Right cardiac atrium (tissue), 5 donors: ENCODE data around the gene NKIRAS2. TPM values are rescaled to one million over a fixed set of nuclear protein-coding genes. Genes with fewer than 3 reads are reported as not detected.
A peak's percentile ranks its signal among the peaks of the same experiment; 100 is the strongest.

Experiments
- ATAC-seq, 2 donors: fragments of 200-7000 bp; cut with Tn5 transposase; one replicate each; pipeline versions ENCODE4 v1.8.0 to v1.9.1; 2020; ENCODE audit warnings: moderate library complexity in 2 of 2, mild to moderate bottlenecking in 1 of 2
- DNase-seq, 3 donors: peaks; one replicate each; pipeline ENCODE4 v3.0.0-alpha.2; 2020
- H3K27ac ChIP-seq: one replicate; pipeline ENCODE4 v1.5.1; 2013; ENCODE audit warnings: mild to moderate bottlenecking, low read length, control low read depth, moderate library complexity
- H3K27me3 ChIP-seq: one replicate; pipeline ENCODE4 v1.6.1; 2013; ENCODE audit not compliant: control insufficient read depth, insufficient read depth
- H3K4me1 ChIP-seq: one replicate; pipeline ENCODE4 v1.6.1; 2013; ENCODE audit warnings: low read length; ENCODE audit not compliant: control insufficient read depth, insufficient read depth
- H3K4me3 ChIP-seq: one replicate; pipeline ENCODE4 v1.5.1; 2013; ENCODE audit warnings: low read length, control low read depth
- H3K9me3 ChIP-seq: one replicate; pipeline ENCODE4 v1.6.1; 2013; ENCODE audit warnings: low read length; ENCODE audit not compliant: control insufficient read depth
- WGBS: extraction: QIAGEN DNeasy Blood & Tissue Kit; methylation state at CpG from one replicate; pipeline ENCODE4 v1.1.7; 2013; 5-methylcytosine and 5-hydroxymethylcytosine counted together
- intact Hi-C, 4 donors: fragments of 100-400 bp; cut with DNase I; formaldehyde crosslinking; loops; one replicate each; pipeline versions ENCODE4 v1.11.0 to v1.14.0; 2022 to 2023
- long read RNA-seq, 4 donors: library from polyadenylated mRNA; unstranded; transcript quantifications; one replicate each; pipeline ENCODE4 v2.0.0, GENCODE V29; 2020 to 2021
- polyA plus RNA-seq: library from polyadenylated mRNA; stranded (reverse); fragments of 200-250 nt; gene quantifications from one replicate; pipeline ENCODE4 v1.2.3, GENCODE V29; 2013
- total RNA-seq, 4 donors: library from RNA; stranded (reverse); fragmentation: NEBNext Ultra II Directional; extraction: Animal tissue kit (Norgen Biotek cat#: 25700); gene quantifications; one replicate each; pipeline ENCODE4 v1.2.1, GENCODE V29; 2021
- donor health status: healthy with polysubstance abuse.
- donor health status: DM: no; HTN: yes; CAD: no.
- donor health status: DM: no; HTN: no; CAD: no.
- donor health status: DM: no; HTN: yes; CAD: no; lungs with severe emphysema.
- donor health status: DM: yes; HTN: yes; CAD: no.

The NKIRAS2 gene
- 10 to 100 TPM; 39.1 to 47.9 (median 40.4) TPM for total RNA-seq
- 53.9 TPM for polyA plus RNA-seq
- long read RNA-seq, donor 1, full-length matches to known transcripts, result 136 of 165 reads
- long read RNA-seq, donor 1, partial matches to known transcripts, result 3 of 165 reads
- long read RNA-seq, donor 1, other reads (novel, unspliced or antisense), result 26 of 165 reads
- long read RNA-seq, donor 2, transcript NKIRAS2-206 (4 exons, 1,909 nt), result major isoform, 48 of 63 reads
- long read RNA-seq, donor 2, partial matches to known transcripts, result 0 of 63 reads
- long read RNA-seq, donor 2, other reads (novel, unspliced or antisense), result 5 of 63 reads
- long read RNA-seq, donor 3, full-length matches to known transcripts, result 144 of 175 reads
- long read RNA-seq, donor 3, partial matches to known transcripts, result 2 of 175 reads
- long read RNA-seq, donor 3, other reads (novel, unspliced or antisense), result 29 of 175 reads
- long read RNA-seq, donor 4, full-length matches to known transcripts, result 83 of 92 reads
- long read RNA-seq, donor 4, partial matches to known transcripts, result 0 of 92 reads
- long read RNA-seq, donor 4, other reads (novel, unspliced or antisense), result 9 of 92 reads

DNA sequence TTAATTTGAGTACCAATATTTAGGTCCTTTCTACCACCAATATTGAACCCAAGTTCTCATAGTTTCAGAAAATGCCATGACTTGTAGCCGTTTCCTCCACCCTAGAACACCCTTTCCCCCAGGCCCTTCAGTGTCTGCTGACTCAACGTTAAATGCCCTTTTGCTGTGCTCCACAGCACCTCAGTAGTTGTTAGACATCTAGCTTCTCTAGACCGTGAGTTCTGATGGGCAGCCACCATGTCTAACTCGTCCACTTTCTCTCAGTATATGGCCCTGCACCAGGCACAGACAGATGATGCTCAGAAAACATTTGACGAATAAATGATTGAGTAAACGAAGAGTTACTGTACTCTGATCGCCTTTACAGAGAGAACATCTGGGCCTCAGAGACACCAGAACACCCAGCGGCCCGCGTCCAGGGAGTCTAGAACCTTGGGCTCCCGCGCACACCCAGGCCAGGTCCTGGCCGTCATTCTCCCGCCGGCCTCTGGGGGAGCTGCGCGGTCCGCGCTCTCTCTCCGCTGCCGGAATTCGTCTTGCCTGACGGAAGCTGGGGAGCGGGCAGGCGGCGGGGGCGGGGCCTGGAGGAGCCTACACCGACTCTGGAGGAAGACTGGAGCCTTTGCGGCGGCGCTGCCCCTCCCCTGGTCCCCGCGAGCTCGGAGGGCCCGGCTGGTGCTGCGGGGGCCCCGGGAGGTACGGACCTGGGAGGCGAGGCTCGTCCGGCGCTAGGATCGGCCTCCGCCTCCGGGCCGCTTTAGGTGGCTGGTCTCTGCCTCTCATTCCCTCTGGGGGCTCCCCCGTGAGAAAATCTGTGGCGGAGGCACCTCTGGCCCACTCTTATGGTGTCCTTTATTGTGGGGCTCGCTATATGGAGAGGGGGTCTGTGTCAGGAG, at the start of gene NKIRAS2:
NKIRAS2 (plus strand) TSS at position 582 of the 896 bp plus-strand sequence. CDS start 1,488 bp downstream, outside the sequence.
- H3K4me1 ChIP-seq, result no peaks in the 10 kb centered on the region
- intact Hi-C loops, result loop anchor here in 3 of 4 donors (5.0 to 10.0 kb wide), 4 partner anchors 52 to 95 kb away; partner anchors contain the start of genes CNP (in 2 of the 3) and DHX58 (in 1 of the 3)

DNA sequence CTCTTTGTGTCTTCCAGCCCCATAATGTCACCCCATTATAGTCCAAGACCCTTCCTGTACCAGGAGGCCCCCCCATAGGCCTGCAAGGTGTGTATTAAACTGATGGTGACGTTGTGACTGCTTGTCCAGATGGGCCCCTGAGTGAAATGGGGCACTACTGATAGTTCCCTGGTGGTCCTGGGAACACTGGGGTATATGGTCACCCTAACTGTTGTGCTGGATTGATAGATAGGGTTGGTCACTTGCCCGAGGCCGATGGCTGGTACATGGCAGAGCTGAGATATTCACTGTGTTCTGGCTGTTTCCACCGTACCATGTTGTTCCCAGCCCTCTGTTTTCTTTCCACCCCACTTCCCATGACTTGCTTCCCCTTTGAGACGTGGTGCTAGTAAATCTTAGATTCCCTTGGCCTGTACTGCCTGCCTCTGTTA, 49.0 kb upstream of the NKIRAS2 start:
- ATAC-seq, result no peak
- no peaks in the 10 kb centered on the region for H3K9me3 ChIP-seq
- no peaks in the 10 kb centered on the region for H3K27me3 ChIP-seq
- intact Hi-C loops, result no loop called here
- H3K27ac ChIP-seq, result no peak overlapping the region
- H3K4me1 ChIP-seq, result peaks cover 7% of the 10 kb centered on the region
- no peak overlapping the region for H3K4me3 ChIP-seq
- DNase-seq, result no peak
- WGBS, result 79% methylated on average over 5 of the region's 5 CpGs

More for the DNA sequence above, at the start of gene NKIRAS2:
- Histone ChIP-seq H3K4me3 (peak within 1 kb of the TSS; percentile 83), H3K27me3 (no peaks in the 10 kb centered on the region), H3K27ac (peak within 1 kb of the TSS; percentile 49), H3K9me3 (no peaks in the 10 kb centered on the region)
- DNase-seq, result peak; percentile 96 to 98 (median 98)
- ATAC-seq, result peak; percentile 80 to 85
- WGBS, result 7% methylated on average over 49 of the region's 49 CpGs

DNA sequence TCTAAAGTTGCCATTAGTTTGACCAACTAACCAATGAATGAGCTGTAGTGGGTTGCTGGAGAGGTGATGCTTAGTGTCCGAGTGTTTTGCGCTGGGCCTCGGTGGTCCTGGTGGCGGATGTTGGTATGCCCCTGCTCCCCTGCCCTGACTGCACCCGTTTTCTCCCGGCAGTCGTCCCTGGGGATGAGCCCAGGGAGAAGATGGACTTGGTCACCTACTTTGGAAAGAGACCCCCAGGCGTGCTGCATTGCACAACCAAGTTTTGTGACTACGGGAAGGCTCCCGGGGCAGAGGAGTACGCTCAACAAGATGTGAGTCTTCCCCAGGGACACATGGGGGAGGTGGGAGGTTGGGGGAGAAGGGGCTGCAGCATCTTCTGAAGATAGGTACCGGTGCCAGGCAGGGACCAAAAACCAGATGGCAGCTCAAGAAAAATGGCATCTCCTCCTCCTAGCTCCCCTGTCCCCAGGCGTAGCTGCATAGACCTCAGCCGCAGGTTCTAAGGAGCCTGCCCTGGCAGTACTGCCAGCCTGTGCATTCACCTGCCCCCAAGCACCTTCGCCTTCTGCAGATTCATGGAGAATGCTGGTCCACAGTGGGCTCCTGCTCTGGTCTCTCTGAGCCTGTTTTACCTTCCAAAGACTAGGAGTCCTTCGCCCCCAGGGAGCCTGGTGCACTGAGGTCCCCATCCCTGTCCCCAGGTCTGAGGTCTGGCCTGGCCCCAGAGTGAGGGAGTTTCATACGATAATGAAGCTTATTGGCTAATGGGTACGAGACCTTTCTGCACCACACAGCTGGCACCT, 48.0 kb upstream of the NKIRAS2 start:
- H3K27me3 ChIP-seq, result no peaks in the 10 kb centered on the region
- H3K4me3 ChIP-seq, result no peak overlapping the region
- no peak overlapping the region for H3K27ac ChIP-seq
- WGBS, result 83% methylated on average over 18 of the region's 18 CpGs
- intact Hi-C loops, result no loop called here
- no peaks in the 10 kb centered on the region for H3K9me3 ChIP-seq
- no peak for ATAC-seq
- H3K4me1 ChIP-seq, result peaks cover 7% of the 10 kb centered on the region
- no peak for DNase-seq

DNA sequence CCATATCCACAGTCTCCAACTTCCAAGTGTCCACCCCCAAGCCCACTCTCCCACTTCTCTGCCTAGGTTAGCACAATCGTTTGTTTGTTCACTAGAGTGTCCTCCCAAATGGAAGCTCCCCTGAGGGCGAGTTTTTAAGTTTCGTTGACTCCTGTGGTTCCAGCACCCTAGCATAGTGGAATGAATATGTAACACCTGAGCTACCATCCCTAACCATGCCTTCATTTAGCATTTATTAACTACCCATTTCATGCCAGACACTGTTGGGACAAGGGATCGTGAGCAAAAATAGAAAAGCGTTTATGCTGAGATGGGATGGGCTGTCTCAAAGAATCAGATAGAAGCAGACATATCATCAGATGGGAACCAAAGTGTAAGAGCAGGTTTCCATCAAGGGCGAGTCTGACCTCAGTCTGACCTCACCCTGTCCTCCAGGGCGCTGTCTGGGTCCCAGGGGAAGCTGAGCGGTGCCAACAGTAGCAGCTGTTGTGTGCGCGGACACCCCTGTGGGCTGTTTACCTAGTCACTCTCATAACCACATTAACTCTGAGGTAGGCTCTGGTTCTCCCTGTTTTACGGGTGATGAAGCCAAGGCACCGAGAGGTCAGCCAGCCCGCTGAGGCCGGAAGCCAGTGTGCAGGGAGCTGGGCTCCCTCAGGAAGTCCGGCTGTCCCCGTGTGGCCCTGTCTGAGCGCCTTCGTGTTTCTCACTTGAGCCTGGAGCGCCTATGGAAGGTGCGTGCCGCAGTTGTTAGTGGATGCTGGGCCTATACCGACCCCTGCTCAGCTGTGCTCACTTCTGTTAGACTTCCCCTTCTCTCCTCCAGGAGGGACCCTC, 47.1 kb upstream of the NKIRAS2 start:
- no peaks in the 10 kb centered on the region for H3K27me3 ChIP-seq
- ATAC-seq, result peak; percentile 46 to 58
- H3K4me1 ChIP-seq, result peaks cover 2% of the 10 kb centered on the region
- 45% methylated on average over 22 of the region's 22 CpGs for WGBS
- no peak overlapping the region for H3K27ac ChIP-seq
- H3K4me3 ChIP-seq, result no peak overlapping the region
- H3K9me3 ChIP-seq, result no peaks in the 10 kb centered on the region
- DNase-seq, result peak; percentile 49 to 80 (median 79)
- intact Hi-C loops, result no loop called here

DNA sequence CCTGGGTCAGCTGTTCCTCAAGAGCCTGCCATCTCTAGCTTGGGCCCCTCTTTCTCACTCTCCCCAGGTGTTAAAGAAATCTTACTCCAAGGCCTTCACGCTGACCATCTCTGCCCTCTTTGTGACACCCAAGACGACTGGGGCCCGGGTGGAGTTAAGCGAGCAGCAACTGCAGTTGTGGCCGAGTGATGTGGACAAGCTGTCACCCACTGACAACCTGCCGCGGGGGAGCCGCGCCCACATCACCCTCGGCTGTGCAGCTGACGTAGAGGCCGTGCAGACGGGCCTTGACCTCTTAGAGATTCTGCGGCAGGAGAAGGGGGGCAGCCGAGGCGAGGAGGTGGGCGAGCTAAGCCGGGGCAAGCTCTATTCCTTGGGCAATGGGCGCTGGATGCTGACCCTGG, 46.5 kb upstream of the NKIRAS2 start:
- intact Hi-C loops, result no loop called here
- H3K4me1 ChIP-seq, result peaks cover 2% of the 10 kb centered on the region
- H3K4me3 ChIP-seq, result no peak overlapping the region
- DNase-seq (peak in 1 of 3 donors; percentile 70), ATAC-seq (no peak)
- no peaks in the 10 kb centered on the region for H3K27me3 ChIP-seq
- no peaks in the 10 kb centered on the region for H3K9me3 ChIP-seq
- no peak overlapping the region for H3K27ac ChIP-seq
- 58% methylated on average over 19 of the region's 19 CpGs for WGBS

DNA sequence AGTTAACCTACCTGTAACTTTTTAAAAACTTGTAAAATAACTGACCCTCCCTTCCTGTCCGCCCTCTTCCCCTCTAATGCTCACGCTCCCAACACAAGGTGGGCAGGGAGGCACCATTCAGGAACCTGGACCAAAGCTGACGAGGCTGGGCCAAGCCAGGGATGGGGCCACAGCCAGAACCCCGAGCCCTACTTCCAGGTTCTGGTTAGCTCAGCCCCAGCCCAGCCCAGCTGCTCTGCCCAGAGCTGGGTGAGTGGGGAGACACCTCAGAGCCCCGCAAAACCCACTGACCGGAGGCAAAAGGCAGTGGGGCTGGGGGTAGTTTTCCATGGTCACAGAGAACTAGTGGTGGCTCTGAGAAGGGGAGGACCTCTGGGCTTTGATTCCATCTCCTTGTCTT, 45.9 kb upstream of the NKIRAS2 start:
- no peak overlapping the region for H3K27ac ChIP-seq
- peaks cover 2% of the 10 kb centered on the region for H3K4me1 ChIP-seq
- no peak overlapping the region for H3K4me3 ChIP-seq
- no peaks in the 10 kb centered on the region for H3K27me3 ChIP-seq
- H3K9me3 ChIP-seq, result no peaks in the 10 kb centered on the region
- intact Hi-C loops, result no loop called here
- WGBS, result 87% methylated on average over 6 of the region's 6 CpGs
- ATAC-seq, result no peak
- no peak for DNase-seq

DNA sequence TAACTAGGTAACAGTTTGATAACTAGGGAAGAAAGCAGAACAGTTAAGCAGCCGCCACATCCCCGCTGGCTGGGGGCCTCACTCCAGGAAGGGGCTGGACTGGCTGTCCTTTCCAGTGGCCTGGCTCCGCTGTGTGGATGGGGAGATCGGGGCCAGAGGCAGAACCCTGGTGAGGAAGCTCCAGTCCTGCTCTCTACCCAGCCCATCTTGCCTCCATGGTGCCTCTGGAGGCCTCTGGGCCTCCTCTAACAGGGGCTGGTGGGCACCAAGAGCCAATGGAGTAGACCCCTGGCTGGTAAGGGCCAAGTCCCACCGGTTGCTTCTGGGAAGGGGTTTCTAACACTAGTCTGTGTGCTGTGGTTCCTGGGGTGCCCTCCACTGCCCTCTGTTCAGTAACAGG, 45.2 kb upstream of the NKIRAS2 start:
- Histone ChIP-seq H3K27ac (no peak overlapping the region), H3K9me3 (no peaks in the 10 kb centered on the region), H3K4me3 (no peak overlapping the region), H3K27me3 (no peaks in the 10 kb centered on the region), H3K4me1 (peaks cover 2% of the 10 kb centered on the region)
- intact Hi-C loops, result no loop called here
- ATAC-seq, result no peak
- 89% methylated on average over 5 of the region's 5 CpGs for WGBS
- no peak for DNase-seq

DNA sequence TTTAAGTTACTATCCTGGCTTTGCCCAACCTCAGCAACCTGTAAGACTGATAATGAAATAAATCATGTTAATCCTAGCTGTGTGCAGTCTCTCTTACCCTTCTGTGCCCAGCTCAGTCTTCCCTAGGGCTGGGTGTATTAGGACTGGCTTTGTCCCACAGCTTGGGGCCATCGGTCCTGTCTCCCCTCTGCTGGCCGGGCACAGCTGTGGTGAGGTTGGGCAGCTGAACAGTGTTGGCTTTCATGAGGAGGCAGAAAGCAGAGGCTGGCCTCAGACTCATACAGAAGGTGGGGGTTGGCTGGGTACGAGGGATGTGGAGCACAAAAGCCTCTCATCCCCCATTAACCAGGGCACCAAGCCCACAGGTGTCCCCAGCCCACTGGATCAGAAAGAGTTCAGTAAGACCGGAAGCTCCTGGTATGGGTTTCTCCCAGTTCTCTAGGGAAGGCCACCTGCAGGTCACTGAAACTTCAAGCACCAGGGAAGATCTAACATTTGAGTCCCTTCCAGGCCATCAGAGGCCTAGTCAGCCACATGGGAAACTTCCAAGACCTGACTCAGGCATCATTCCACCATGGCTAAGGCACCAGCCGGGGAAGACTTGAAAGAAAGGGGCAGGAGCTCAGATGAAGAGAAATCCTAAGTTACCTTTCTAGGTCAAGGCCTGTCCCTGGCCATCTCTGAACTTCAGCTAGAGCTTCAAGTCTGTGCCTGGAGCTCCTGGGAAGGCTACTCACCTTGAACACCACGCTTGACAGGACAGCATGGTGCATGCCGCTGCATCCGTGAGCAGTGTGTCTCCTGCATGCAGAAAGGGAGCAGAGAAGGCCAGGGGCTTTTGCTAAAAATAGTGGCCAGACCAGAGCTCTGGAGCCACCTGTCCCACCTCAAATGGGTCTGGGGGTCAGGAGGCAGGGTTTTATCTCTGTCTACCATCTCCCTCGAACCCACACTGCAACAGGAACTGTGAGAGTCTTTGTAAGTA, 44.5 kb upstream of the NKIRAS2 start:
- no peak for ATAC-seq
- H3K9me3 ChIP-seq, result no peaks in the 10 kb centered on the region
- WGBS, result 84% methylated on average over 9 of the region's 9 CpGs
- no peak overlapping the region for H3K27ac ChIP-seq
- DNase-seq, result no peak
- intact Hi-C loops, result no loop called here
- no peak overlapping the region for H3K4me3 ChIP-seq
- no peaks in the 10 kb centered on the region for H3K27me3 ChIP-seq
- peaks cover 2% of the 10 kb centered on the region for H3K4me1 ChIP-seq
